ENCODE measurements around the gene RIF1.
"Not testable (repeated sequence)": the region's sequence is repeated elsewhere in the genome, so short reads cannot be mapped to it uniquely, and the experiment has no call there.

The RIF1 gene

GRCh38 chr2:151417650-151418049, 7.9 kb downstream of the RIF1 start:
- DNase-seq, result no peak

GRCh38 chr2:151421681-151422080, 12.0 kb downstream of the RIF1 start:
- not testable (repeated sequence) for DNase-seq

- peak; percentile 3 for DNase-seq
These were observed 13.3 kb downstream of the RIF1 start for GRCh38 chr2:151422917-151423439.

GRCh38 chr2:151423760-151424159, 14.1 kb downstream of the RIF1 start:
- peak; percentile 54 for DNase-seq

- peak; percentile 48 for DNase-seq
These were observed 27.9 kb downstream of the RIF1 start for GRCh38 chr2:151437630-151438029.

- no peak for DNase-seq
These were observed 28.8 kb downstream of the RIF1 start for GRCh38 chr2:151438506-151438905.

GRCh38 chr2:151439127-151439526, 29.4 kb downstream of the RIF1 start:
- no peak for DNase-seq

GRCh38 chr2:151459358-151459757, 49.7 kb downstream of the RIF1 start:
- DNase-seq, result no peak

GRCh38 chr2:151465771-151466170, 56.1 kb downstream of the RIF1 start:
- DNase-seq, result no peak

- DNase-seq, result no peak
These were observed 60.9 kb downstream of the RIF1 start for GRCh38 chr2:151470556-151470955.

- DNase-seq, result no peak
These were observed 63.3 kb downstream of the RIF1 start for GRCh38 chr2:151472966-151473365.

GRCh38 chr2:151475071-151475470, 65.4 kb downstream of the RIF1 start:
- DNase-seq, result no peak

GRCh38 chr2:151476287-151476686, 66.6 kb downstream of the RIF1 start:
- DNase-seq, result no peak

- no peak for DNase-seq
These were observed 68.3 kb downstream of the RIF1 start for GRCh38 chr2:151478011-151478410.

GRCh38 chr2:151481744-151482143, 72.0 kb downstream of the RIF1 start:
- no peak for DNase-seq

GRCh38 chr2:151482171-151482725, 72.5 kb downstream of the RIF1 start:
- no peak for DNase-seq

- DNase-seq, result no peak
These were observed 73.8 kb downstream of the RIF1 start for GRCh38 chr2:151483546-151483945.

GRCh38 chr2:151484100-151484499, 74.4 kb downstream of the RIF1 start:
- DNase-seq, result no peak

- no peak for DNase-seq
These were observed 76.4 kb downstream of the RIF1 start for GRCh38 chr2:151486053-151486452.

- no peak for DNase-seq
These were observed 80.6 kb downstream of the RIF1 start for GRCh38 chr2:151490276-151490675.

- DNase-seq, result no peak
These were observed 81.8 kb downstream of the RIF1 start for GRCh38 chr2:151491496-151491895.

GRCh38 chr2:151498178-151498577, 88.5 kb downstream of the RIF1 start:
- no peak for DNase-seq

- no peak for DNase-seq
These were observed 96.5 kb downstream of the RIF1 start for GRCh38 chr2:151506170-151506569.

- DNase-seq, result no peak
These were observed 98.8 kb downstream of the RIF1 start for GRCh38 chr2:151508519-151508918.

GRCh38 chr2:151518802-151519201, 109.1 kb downstream of the RIF1 start:
- DNase-seq, result no peak

All from CD4-positive, alpha-beta T cell treated with Interleukin-21 for 1 hour (primary cell).